ENCODE results near the gene FTO.

DNA sequence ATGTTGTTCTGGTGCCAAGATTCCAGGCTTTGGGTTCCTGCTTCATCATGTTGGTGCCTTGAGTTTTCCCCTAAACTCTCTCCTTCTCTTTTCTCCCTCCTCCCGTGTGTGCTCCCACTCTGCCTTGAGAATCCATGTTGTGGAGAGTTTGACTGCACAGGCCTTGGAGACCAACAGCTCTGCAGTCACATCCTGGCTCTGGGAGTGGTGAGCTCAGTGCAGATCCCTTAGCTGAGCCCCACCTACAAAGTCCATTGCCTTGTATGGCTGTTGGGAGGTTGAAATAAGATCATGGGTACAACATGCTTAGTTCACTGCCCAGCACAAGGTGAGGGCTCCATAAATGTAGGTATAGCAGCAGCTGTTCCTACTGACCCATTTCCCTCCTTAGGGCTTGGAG, 496.8 kb downstream of the FTO start:
- no peak for TF ChIP-seq POLR2A (IDR thresholded peaks at IDR 0.05)
- TF ChIP-seq, protein P1, sequence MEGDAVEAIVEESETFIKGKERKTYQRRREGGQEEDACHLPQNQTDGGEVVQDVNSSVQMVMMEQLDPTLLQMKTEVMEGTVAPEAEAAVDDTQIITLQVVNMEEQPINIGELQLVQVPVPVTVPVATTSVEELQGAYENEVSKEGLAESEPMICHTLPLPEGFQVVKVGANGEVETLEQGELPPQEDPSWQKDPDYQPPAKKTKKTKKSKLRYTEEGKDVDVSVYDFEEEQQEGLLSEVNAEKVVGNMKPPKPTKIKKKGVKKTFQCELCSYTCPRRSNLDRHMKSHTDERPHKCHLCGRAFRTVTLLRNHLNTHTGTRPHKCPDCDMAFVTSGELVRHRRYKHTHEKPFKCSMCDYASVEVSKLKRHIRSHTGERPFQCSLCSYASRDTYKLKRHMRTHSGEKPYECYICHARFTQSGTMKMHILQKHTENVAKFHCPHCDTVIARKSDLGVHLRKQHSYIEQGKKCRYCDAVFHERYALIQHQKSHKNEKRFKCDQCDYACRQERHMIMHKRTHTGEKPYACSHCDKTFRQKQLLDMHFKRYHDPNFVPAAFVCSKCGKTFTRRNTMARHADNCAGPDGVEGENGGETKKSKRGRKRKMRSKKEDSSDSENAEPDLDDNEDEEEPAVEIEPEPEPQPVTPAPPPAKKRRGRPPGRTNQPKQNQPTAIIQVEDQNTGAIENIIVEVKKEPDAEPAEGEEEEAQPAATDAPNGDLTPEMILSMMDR (IDR thresholded peaks at IDR 0.05): no peak
